HG03469 (cell line): ENCODE measurements around the gene KCNJ12.

Experiments used
- ATAC-seq: cut with Tn5 transposase; IDR thresholded peaks from one replicate; pipeline ENCODE4 v1.9.1; 2021; ENCODE audit warnings: mild to moderate bottlenecking, moderate library complexity, moderate number of reproducible peaks; ENCODE audit not compliant: unreplicated experiment

Gene KCNJ12

GRCh38 chr17:21463779-21464407, 87.7 kb downstream of the KCNJ12 start:
- no peak for ATAC-seq

GRCh38 chr17:21464611-21465021, 88.5 kb downstream of the KCNJ12 start:
- ATAC-seq, result no peak

DNA sequence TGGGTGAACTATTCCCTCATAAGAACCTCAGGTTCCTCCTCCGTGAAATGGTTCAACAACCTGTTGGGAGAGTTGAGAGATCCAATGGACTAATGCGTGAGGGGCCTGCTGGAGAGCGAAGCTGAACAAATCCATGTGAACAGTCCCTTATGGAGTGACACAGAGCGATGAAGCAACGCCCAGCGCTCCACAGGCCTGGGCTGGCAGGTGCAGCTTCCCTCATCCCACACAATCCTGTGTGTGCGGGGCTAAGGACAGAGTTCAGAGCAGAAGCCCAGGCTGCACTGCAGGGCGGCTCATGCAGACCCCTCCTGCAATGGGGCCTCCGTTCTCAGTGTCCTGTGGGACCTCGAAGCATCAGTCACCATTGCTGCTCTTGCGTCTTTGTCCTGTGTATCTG, 90.4 kb downstream of the KCNJ12 start:
- ATAC-seq, result no peak

DNA sequence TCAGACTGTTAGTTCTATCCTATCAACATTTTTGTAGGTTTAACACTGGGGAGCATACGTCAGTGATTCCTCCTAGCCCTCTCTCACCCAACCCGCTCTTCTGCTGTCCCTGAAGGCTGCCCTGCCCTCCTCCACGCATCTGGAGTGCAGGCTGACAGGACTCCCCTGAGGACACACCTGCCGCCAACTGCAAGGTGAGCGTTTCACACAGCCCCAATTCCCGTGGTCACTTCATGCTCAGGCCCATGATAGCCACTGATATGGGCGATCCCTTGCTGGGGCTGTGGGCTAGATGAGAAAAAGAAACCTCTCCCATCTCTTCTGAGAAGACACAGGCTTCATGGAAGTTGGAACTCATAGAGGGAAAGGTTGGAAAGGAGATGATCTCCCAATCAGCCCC, 91.0 kb downstream of the KCNJ12 start:
- ATAC-seq, result no peak

- no peak for ATAC-seq
These were observed 91.8 kb downstream of the KCNJ12 start for GRCh38 chr17:21467739-21468490.
